LNCAP (cell line): ENCODE measurements around the gene TMEM200C.

ENCODE experiments used
- CTCF ChIP-seq: fragments of 450-650 bp; IDR thresholded peaks from 2 replicates; pipeline ENCODE4 v1.5.1; 2017; ENCODE audit warnings: mild to moderate bottlenecking

The TMEM200C gene

GRCh38 chr18:5872886-5873285, 22.4 kb downstream of the TMEM200C start:
- TF ChIP-seq CTCF = no peak

- TF ChIP-seq CTCF = no peak
These were observed 23.9 kb downstream of the TMEM200C start for GRCh38 chr18:5871426-5871825.

DNA sequence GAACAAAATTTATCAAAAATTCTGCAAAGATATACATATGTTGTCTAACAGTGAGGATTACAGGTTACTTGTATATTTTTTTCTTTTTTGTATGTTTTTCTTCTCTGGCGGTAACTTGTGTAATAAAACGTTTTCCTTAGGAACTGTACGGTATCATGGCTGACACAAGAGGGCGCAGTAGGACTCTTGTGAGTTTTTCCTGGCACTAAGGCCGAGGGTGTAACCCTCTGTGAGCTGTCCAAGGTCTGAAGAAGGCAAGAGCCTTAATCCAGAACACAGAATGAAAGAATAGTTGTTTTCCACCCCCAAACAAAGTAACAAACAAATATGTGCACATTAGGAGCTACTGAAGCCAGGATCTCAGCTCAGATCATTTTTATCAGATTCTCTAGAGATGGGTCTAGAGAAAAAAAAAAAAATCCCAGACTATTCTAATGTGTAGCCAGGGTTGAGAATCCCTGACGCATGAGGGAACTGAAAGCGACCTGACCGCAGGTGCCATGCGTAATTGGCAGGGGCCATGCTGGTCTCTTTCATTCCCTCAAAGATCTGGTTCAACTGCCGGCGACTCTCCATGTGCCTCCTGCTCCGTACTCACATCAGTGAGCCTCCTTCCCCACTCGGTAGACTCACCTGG, 27.0 kb downstream of the TMEM200C start:
- TF ChIP-seq CTCF = peak; percentile 90

GRCh38 chr18:5865521-5865920, 29.8 kb downstream of the TMEM200C start:
- TF ChIP-seq CTCF = no peak

- no peak for TF ChIP-seq CTCF
These were observed 38.1 kb downstream of the TMEM200C start for GRCh38 chr18:5857180-5857579.

DNA sequence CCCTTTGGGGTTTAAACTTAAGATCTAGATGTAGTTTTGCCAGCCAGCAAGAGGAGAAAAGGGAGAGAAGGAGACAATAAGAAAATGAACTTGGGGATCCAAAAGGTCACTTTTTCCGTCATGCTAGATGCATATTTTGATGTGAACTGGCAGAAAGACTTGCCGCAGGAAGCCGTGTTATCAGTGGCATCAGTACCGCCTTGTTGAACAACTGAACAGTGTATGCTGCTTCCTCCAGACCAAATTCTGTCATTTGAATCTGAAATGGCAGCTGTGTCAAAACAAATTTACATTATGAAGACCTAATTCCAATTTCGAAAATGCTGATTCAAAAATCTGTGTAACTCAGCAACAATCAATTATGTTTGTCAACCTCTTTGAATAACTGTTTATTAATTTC, 42.1 kb downstream of the TMEM200C start:
- no peak for TF ChIP-seq CTCF

DNA sequence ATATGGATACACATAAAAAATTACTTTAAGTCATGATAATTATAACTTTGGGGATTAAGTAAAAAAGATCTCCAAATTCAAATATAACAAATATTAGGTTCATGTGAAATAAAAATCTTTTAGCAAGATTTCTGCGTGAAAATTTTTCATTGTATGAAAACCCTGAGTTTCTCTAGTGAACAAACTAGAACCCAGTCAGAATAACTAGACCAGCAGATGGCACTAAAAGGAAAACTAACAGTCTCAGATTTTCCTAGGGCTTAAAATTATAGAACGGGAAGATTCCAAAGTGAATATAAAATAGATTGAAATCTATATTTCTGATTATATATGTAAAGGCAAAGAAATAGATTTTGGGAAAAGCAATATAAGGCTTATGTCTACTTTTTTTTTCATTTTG, 43.3 kb downstream of the TMEM200C start:
- TF ChIP-seq CTCF = peak; percentile 45

DNA sequence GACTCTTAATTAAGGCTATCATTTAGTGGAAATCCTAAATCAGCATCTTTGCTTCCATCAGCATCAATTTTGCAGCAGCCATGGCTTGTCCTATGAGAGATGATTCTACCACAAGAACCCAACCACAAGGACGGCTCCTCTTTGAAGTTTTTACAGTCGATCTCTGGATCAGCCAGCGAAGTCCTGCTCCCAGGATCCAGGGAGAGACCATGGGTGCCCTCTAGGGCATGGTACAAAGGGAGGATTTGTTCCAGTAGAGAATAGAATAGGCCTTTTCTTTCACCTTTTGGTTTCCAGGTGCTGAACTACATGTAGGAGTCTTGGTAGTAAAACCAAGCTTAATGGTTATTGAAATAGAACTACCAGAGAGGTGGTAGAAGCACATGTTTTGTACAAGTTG, 52.7 kb downstream of the TMEM200C start:
- TF ChIP-seq CTCF = no peak
